ENCODE results near the gene IFT172.

GRCh38 chr2:27431395-27431794, 58.1 kb downstream of the IFT172 start:
- TF ChIP-seq CTCF (IDR thresholded peaks at IDR 0.05 in 4 of 5, conservative IDR thresholded peaks at IDR 0.05 in 1 of 5), result no peak
- no peak for TF ChIP-seq POLR2A (IDR thresholded peaks at IDR 0.05)
